ENCODE results near the gene SMG7. TPM values are rescaled to one million over a fixed set of nuclear protein-coding genes. Genes with fewer than 3 reads are reported as not detected.
"Not testable (repeated sequence)": the region's sequence is repeated elsewhere in the genome, so short reads cannot be mapped to it uniquely, and the experiment has no call there.

The SMG7 gene, protein sequence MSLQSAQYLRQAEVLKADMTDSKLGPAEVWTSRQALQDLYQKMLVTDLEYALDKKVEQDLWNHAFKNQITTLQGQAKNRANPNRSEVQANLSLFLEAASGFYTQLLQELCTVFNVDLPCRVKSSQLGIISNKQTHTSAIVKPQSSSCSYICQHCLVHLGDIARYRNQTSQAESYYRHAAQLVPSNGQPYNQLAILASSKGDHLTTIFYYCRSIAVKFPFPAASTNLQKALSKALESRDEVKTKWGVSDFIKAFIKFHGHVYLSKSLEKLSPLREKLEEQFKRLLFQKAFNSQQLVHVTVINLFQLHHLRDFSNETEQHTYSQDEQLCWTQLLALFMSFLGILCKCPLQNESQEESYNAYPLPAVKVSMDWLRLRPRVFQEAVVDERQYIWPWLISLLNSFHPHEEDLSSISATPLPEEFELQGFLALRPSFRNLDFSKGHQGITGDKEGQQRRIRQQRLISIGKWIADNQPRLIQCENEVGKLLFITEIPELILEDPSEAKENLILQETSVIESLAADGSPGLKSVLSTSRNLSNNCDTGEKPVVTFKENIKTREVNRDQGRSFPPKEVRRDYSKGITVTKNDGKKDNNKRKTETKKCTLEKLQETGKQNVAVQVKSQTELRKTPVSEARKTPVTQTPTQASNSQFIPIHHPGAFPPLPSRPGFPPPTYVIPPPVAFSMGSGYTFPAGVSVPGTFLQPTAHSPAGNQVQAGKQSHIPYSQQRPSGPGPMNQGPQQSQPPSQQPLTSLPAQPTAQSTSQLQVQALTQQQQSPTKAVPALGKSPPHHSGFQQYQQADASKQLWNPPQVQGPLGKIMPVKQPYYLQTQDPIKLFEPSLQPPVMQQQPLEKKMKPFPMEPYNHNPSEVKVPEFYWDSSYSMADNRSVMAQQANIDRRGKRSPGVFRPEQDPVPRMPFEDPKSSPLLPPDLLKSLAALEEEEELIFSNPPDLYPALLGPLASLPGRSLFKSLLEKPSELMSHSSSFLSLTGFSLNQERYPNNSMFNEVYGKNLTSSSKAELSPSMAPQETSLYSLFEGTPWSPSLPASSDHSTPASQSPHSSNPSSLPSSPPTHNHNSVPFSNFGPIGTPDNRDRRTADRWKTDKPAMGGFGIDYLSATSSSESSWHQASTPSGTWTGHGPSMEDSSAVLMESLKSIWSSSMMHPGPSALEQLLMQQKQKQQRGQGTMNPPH
- polyA plus RNA-seq (2013, experiment 1 of 2) = 39.7 TPM
- polyA plus RNA-seq (2013, experiment 2 of 2) = 39.7 TPM

DNA sequence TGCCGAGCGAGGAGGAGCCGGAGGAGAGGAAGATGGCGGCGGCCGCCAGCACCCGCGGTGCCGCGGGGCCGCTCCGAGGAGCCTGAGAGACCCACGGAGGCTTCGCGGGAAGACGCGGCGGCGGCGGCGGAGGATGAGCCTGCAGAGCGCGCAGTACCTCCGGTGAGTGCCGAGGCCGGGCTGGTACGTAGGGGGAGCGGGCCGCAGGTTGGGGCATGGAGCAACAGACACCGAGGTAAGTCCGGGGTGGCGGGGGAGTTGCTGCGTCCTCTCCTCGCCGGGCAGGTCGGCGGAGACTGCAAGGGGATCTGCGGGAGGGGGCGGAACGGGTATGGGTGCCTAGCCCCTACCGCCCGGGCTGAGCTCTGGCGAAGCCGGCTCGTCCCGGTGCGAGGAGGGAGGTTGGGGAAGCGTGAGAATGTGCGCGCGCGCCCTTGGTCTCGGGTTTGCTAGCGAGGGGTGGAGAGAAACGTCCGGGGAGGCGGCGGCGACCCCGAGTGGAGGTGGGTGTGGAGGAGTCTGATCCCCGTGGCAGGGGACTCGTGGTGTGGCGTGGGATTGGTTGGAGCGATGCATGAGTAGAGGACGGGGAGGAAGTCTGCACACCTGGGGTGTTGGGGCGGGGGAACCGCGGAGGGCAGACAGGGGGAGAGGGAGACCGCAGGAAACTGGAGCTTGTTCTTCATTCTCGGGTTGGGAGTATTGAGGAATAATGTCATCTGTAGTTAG is at the start of gene SMG7:
Gene SMG7, plus strand, starts transcription at position 12 of the 729 bp plus-strand sequence. Its CDS starts 122 bp downstream, at position 134.
- Histone ChIP-seq H2BK120ac (ENCODE audit: low read depth, low read length) (peak within 1 kb of the TSS; percentile 85), H3K4me2 (ENCODE audit: low read length) (peak within 1 kb of the TSS; percentile 95), H2AK5ac (ENCODE audit: low read length) (no peak within 1 kb of the TSS), H3K9ac (ENCODE audit: low read length) (peak within 1 kb of the TSS; percentile 90), H3K27ac (ENCODE audit: low read depth, low read length) (peak within 1 kb of the TSS; percentile 100), H3K79me1 (ENCODE audit: low read length) (peaks cover 6% of the 10 kb centered on the region), H3K79me2 (ENCODE audit: control insufficient read depth, insufficient read depth, low read length) (peaks cover 42% of the 10 kb centered on the region), H3K18ac (ENCODE audit: low read length) (peak within 1 kb of the TSS; percentile 90), H3K23ac (ENCODE audit: low read length) (peak within 1 kb of the TSS; percentile 32), H3K27me3 (ENCODE audit: insufficient read depth, low read length, poor library complexity) (no peaks in the 10 kb centered on the region), H3K4me3 (ENCODE audit: low read length) (peak within 1 kb of the TSS; percentile 72), H3K4ac (ENCODE audit: low read depth, low read length) (peak within 1 kb of the TSS; percentile 18), H2BK5ac (ENCODE audit: low read length) (peak within 1 kb of the TSS; percentile 91), H3K4me1 (ENCODE audit: control insufficient read depth, low read depth, low read length) (peaks cover 2% of the 10 kb centered on the region), H3K36me3 (ENCODE audit: control insufficient read depth, insufficient read depth, low read length) (no peaks in the 10 kb centered on the region), H4K8ac (ENCODE audit: low read depth, low read length) (no peak within 1 kb of the TSS), H2BK15ac (replicated peaks; ENCODE audit: low read depth) (no peak within 1 kb of the TSS), H3K56ac (ENCODE audit: low read length) (peak within 1 kb of the TSS; percentile 97), H4K5ac (ENCODE audit: low read length) (no peak within 1 kb of the TSS)
- peak; percentile 60 for DNase-seq
- WGBS (ENCODE audit: extremely low coverage, insufficient coverage, low lambda C conversion rate) = no CpG with 5 or more reads among the region's 70 CpGs

GRCh38 chr1:183423541-183423940 is 48.8 kb upstream of the SMG7 start:
- no CpG with 5 or more reads among the region's 1 CpG for WGBS (ENCODE audit: extremely low coverage, insufficient coverage, low lambda C conversion rate)
- H3K27me3 ChIP-seq (ENCODE audit: insufficient read depth, low read length, poor library complexity) = no peaks in the 10 kb centered on the region
- no peak overlapping the region for H3K23ac ChIP-seq (ENCODE audit: low read length)
- no peak overlapping the region for H2BK120ac ChIP-seq (ENCODE audit: low read depth, low read length)
- no peaks in the 10 kb centered on the region for H3K79me2 ChIP-seq (ENCODE audit: control insufficient read depth, insufficient read depth, low read length)
- no peak overlapping the region for H2BK5ac ChIP-seq (ENCODE audit: low read length)
- H4K5ac ChIP-seq (ENCODE audit: low read length) = no peak overlapping the region
- no peak overlapping the region for H3K18ac ChIP-seq (ENCODE audit: low read length)
- no peaks in the 10 kb centered on the region for H3K4me1 ChIP-seq (ENCODE audit: control insufficient read depth, low read depth, low read length)
- H3K56ac ChIP-seq (ENCODE audit: low read length) = no peak overlapping the region
- H3K27ac ChIP-seq (ENCODE audit: low read depth, low read length) = no peak overlapping the region
- no peaks in the 10 kb centered on the region for H3K36me3 ChIP-seq (ENCODE audit: control insufficient read depth, insufficient read depth, low read length)
- H3K4ac ChIP-seq (ENCODE audit: low read depth, low read length) = no peak overlapping the region
- H3K79me1 ChIP-seq (ENCODE audit: low read length) = no peaks in the 10 kb centered on the region
- no peak overlapping the region for H2AK5ac ChIP-seq (ENCODE audit: low read length)
- H4K8ac ChIP-seq (ENCODE audit: low read depth, low read length) = no peak overlapping the region
- no peak for DNase-seq
- no peak overlapping the region for H3K4me3 ChIP-seq (ENCODE audit: low read length)
- no peak overlapping the region for H3K9ac ChIP-seq (ENCODE audit: low read length)
- no peak overlapping the region for H3K4me2 ChIP-seq (ENCODE audit: low read length)
- no peak overlapping the region for H2BK15ac ChIP-seq (replicated peaks; ENCODE audit: low read depth)

DNA sequence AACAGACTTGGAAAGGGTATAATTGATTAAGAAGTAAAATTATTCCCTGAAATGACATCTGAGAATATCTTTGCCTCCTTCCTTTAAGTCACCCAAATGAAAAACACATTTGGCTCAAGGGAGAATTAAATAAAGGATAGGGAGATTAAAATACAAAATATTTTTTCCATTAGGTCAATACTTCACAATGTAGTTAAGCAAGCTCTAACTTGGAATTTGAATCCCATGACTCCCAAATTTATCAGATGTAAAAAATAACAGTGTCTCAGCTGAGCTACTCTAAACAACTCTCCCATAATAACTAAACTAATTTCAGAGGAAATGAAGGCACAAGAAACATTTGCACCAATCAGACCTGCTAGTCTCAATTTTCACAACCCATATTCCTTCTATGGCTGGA is 47.6 kb upstream of the SMG7 start:
- no peaks in the 10 kb centered on the region for H3K79me1 ChIP-seq (ENCODE audit: low read length)
- H4K5ac ChIP-seq (ENCODE audit: low read length) = no peak overlapping the region
- no peak for DNase-seq
- no peak overlapping the region for H3K4me3 ChIP-seq (ENCODE audit: low read length)
- no peak overlapping the region for H2AK5ac ChIP-seq (ENCODE audit: low read length)
- H3K23ac ChIP-seq (ENCODE audit: low read length) = no peak overlapping the region
- no peaks in the 10 kb centered on the region for H3K79me2 ChIP-seq (ENCODE audit: control insufficient read depth, insufficient read depth, low read length)
- H3K27ac ChIP-seq (ENCODE audit: low read depth, low read length) = no peak overlapping the region
- H3K4me1 ChIP-seq (ENCODE audit: control insufficient read depth, low read depth, low read length) = no peaks in the 10 kb centered on the region
- no peak overlapping the region for H3K18ac ChIP-seq (ENCODE audit: low read length)
- H3K56ac ChIP-seq (ENCODE audit: low read length) = no peak overlapping the region
- H4K8ac ChIP-seq (ENCODE audit: low read depth, low read length) = no peak overlapping the region
- H3K36me3 ChIP-seq (ENCODE audit: control insufficient read depth, insufficient read depth, low read length) = no peaks in the 10 kb centered on the region
- no peak overlapping the region for H2BK120ac ChIP-seq (ENCODE audit: low read depth, low read length)
- H2BK5ac ChIP-seq (ENCODE audit: low read length) = no peak overlapping the region
- H3K27me3 ChIP-seq (ENCODE audit: insufficient read depth, low read length, poor library complexity) = no peaks in the 10 kb centered on the region
- H3K9ac ChIP-seq (ENCODE audit: low read length) = no peak overlapping the region
- no peak overlapping the region for H3K4ac ChIP-seq (ENCODE audit: low read depth, low read length)
- no peak overlapping the region for H2BK15ac ChIP-seq (replicated peaks; ENCODE audit: low read depth)
- no peak overlapping the region for H3K4me2 ChIP-seq (ENCODE audit: low read length)

DNA sequence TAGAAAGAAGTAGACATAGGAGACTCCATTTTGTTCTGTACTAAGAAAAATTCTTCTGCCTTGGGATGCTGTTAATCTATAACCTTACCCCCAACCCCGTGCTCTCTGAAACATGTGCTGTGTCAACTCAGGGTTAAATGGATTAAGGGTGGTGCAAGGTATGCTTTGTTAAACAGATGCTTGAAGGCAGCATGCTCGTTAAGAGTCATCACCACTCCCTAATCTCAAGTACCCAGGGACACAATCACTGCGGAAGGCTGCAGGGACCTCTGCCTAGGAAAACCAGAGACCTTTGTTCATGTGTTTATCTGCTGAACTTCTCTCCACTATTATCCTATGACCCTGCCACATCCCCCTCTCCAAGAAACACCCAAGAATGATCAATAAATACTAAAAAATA is 44.7 kb upstream of the SMG7 start:
- not testable (repeated sequence) for H3K9ac ChIP-seq (ENCODE audit: low read length); H3K79me2 ChIP-seq (ENCODE audit: control insufficient read depth, insufficient read depth, low read length); H3K4me1 ChIP-seq (ENCODE audit: control insufficient read depth, low read depth, low read length); H3K4me2 ChIP-seq (ENCODE audit: low read length); H2BK5ac ChIP-seq (ENCODE audit: low read length); H2BK120ac ChIP-seq (ENCODE audit: low read depth, low read length); H3K27me3 ChIP-seq (ENCODE audit: insufficient read depth, low read length, poor library complexity); H3K4me3 ChIP-seq (ENCODE audit: low read length); DNase-seq; H3K56ac ChIP-seq (ENCODE audit: low read length); H2BK15ac ChIP-seq (replicated peaks; ENCODE audit: low read depth); H3K79me1 ChIP-seq (ENCODE audit: low read length); H3K27ac ChIP-seq (ENCODE audit: low read depth, low read length); H3K23ac ChIP-seq (ENCODE audit: low read length); H3K4ac ChIP-seq (ENCODE audit: low read depth, low read length); H4K5ac ChIP-seq (ENCODE audit: low read length); H2AK5ac ChIP-seq (ENCODE audit: low read length); H4K8ac ChIP-seq (ENCODE audit: low read depth, low read length); H3K18ac ChIP-seq (ENCODE audit: low read length); H3K36me3 ChIP-seq (ENCODE audit: control insufficient read depth, insufficient read depth, low read length)
- WGBS (ENCODE audit: extremely low coverage, insufficient coverage, low lambda C conversion rate) = no CpG with 5 or more reads among the region's 3 CpGs

GRCh38 chr1:183431840-183432547 is 40.3 kb upstream of the SMG7 start:
- Histone ChIP-seq H3K4ac (ENCODE audit: low read depth, low read length) (no peak overlapping the region), H3K36me3 (ENCODE audit: control insufficient read depth, insufficient read depth, low read length) (no peaks in the 10 kb centered on the region), H2AK5ac (ENCODE audit: low read length) (no peak overlapping the region), H3K4me3 (ENCODE audit: low read length) (no peak overlapping the region), H3K9ac (ENCODE audit: low read length) (no peak overlapping the region), H2BK5ac (ENCODE audit: low read length) (no peak overlapping the region), H3K4me2 (ENCODE audit: low read length) (no peak overlapping the region), H4K5ac (ENCODE audit: low read length) (no peak overlapping the region), H3K4me1 (ENCODE audit: control insufficient read depth, low read depth, low read length) (no peaks in the 10 kb centered on the region), H3K18ac (ENCODE audit: low read length) (no peak overlapping the region), H2BK15ac (replicated peaks; ENCODE audit: low read depth) (no peak overlapping the region), H3K56ac (ENCODE audit: low read length) (no peak overlapping the region), H3K27ac (ENCODE audit: low read depth, low read length) (no peak overlapping the region), H3K79me2 (ENCODE audit: control insufficient read depth, insufficient read depth, low read length) (no peaks in the 10 kb centered on the region), H2BK120ac (ENCODE audit: low read depth, low read length) (no peak overlapping the region), H3K79me1 (ENCODE audit: low read length) (no peaks in the 10 kb centered on the region), H3K27me3 (ENCODE audit: insufficient read depth, low read length, poor library complexity) (no peaks in the 10 kb centered on the region), H4K8ac (ENCODE audit: low read depth, low read length) (no peak overlapping the region), H3K23ac (ENCODE audit: low read length) (no peak overlapping the region)
- no CpG with 5 or more reads among the region's 4 CpGs for WGBS (ENCODE audit: extremely low coverage, insufficient coverage, low lambda C conversion rate)
- DNase-seq = no peak

All from mesendoderm (in vitro differentiated cells).